HG03095 (cell line): ENCODE data around the gene FBLN2.

Source experiments
- ATAC-seq: cut with Tn5 transposase; IDR thresholded peaks from one replicate; pipeline ENCODE4 v1.9.1; 2021; ENCODE audit warnings: moderate library complexity; ENCODE audit not compliant: unreplicated experiment

Gene FBLN2

GRCh38 chr3:13564751-13565560 is 16.0 kb downstream of the FBLN2 start:
- ATAC-seq: no peak

- ATAC-seq: no peak
Observed at GRCh38 chr3:13565581-13566452, 16.9 kb downstream of the FBLN2 start.

- ATAC-seq: no peak
Observed at GRCh38 chr3:13566453-13566748, 17.5 kb downstream of the FBLN2 start.

- no peak for ATAC-seq
Observed at GRCh38 chr3:13566769-13567310, 17.9 kb downstream of the FBLN2 start.

GRCh38 chr3:13567684-13568514 is 19.0 kb downstream of the FBLN2 start:
- ATAC-seq: no peak

- no peak for ATAC-seq
Observed at GRCh38 chr3:13568515-13569028, 19.6 kb downstream of the FBLN2 start.

- ATAC-seq: no peak
Observed at GRCh38 chr3:13569201-13569600, 20.3 kb downstream of the FBLN2 start.

- ATAC-seq: no peak
Observed at GRCh38 chr3:13569641-13570390, 20.9 kb downstream of the FBLN2 start.

GRCh38 chr3:13570391-13571194 is 21.7 kb downstream of the FBLN2 start:
- ATAC-seq: no peak

- no peak for ATAC-seq
Observed at GRCh38 chr3:13571264-13571663, 22.3 kb downstream of the FBLN2 start.

GRCh38 chr3:13571831-13572750 is 23.2 kb downstream of the FBLN2 start:
- no peak for ATAC-seq

GRCh38 chr3:13572926-13573623 is 24.1 kb downstream of the FBLN2 start:
- no peak for ATAC-seq

- no peak for ATAC-seq
Observed at GRCh38 chr3:13574083-13574797, 25.3 kb downstream of the FBLN2 start.

- no peak for ATAC-seq
Observed at GRCh38 chr3:13574798-13575451, 26.0 kb downstream of the FBLN2 start.

GRCh38 chr3:13575459-13576061 is 26.6 kb downstream of the FBLN2 start:
- ATAC-seq: no peak
